Hepatic stellate cell (primary cell): ENCODE measurements around the gene IRAK2.

Source experiments
- DNase-seq: peaks from one replicate; pipeline ENCODE4 v3.0.0; 2011; ENCODE audit warnings: low spot score

Gene IRAK2

DNA sequence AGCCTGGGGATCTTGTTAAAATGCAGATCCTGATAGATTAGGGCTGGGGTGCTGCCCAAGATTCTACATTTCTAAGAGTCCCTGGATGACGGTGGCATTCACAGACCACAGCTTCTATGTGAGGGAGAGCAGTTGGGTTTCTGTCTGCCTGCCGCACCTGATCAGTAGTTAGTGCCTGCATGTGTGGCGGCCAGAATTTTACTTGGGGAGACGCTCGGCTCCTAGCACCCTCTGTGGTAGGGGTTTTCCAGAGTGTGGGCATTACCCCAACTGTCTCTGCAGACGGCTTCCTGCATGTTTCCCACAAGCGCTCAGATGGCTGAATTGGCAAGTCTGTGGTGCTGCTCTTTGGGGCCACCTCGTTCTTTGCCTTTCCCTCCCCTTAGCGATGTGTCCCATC, 119.8 kb downstream of the IRAK2 start:
- no peak for DNase-seq

DNA sequence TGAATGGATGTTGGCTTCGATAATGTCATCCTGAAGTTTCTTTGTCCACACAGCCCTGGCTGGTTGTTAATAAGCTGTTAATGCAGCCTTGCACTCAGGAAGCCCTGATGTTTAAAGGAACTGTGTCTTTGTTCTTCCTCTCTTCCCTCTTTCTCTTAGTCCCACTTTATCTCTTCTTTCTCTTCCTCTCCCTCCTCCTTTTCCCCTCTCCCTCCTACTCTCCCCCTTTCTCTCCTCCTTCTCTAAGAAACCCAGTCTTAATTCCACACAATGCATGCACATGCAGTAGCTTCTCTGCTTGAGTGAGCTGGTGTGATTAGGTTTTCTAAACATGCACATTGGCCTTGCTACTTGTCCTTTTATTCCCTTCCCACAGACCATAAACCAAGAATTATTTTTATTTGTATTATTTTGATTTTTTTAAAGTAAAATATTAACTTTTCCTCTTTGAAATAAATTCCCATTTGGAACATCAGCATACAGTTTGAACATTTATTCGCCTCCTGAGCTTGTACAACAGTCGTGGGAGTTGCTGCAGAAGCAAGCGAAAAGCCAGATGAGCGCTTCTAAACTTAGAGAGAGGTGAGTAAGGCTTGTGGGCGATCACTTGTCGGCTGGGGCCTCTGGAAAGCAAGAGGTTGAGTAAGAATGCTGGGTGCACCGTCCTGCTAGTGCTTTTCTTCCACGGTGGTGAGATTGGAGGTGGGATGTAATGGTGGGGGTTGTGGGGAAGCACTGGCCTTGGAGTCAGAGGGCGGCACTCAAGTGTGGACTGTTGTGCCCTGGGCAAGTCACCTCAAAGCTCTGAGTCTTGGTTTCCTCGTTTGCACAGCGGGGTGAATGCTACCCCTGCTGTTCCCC, 120.8 kb downstream of the IRAK2 start:
- DNase-seq = no peak

DNA sequence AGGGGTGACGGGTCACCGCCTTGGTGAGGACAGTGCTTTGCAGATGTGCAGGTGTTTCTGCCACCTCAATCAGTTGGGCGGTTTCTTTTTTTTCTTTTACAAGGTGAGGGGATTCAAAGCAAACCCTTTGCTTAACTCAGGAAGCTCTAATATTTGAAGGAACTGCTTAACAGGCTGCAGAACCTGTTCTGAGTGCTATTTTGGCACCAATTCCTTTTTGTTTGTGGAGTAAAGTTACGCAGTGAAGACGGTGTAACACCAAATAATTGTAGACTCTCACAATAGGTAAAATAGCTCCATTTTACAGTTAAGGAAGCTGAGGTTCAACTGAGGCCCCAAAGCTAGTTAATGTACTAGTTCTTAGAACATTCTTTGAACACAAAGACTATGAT, 121.4 kb downstream of the IRAK2 start:
- DNase-seq = no peak

DNA sequence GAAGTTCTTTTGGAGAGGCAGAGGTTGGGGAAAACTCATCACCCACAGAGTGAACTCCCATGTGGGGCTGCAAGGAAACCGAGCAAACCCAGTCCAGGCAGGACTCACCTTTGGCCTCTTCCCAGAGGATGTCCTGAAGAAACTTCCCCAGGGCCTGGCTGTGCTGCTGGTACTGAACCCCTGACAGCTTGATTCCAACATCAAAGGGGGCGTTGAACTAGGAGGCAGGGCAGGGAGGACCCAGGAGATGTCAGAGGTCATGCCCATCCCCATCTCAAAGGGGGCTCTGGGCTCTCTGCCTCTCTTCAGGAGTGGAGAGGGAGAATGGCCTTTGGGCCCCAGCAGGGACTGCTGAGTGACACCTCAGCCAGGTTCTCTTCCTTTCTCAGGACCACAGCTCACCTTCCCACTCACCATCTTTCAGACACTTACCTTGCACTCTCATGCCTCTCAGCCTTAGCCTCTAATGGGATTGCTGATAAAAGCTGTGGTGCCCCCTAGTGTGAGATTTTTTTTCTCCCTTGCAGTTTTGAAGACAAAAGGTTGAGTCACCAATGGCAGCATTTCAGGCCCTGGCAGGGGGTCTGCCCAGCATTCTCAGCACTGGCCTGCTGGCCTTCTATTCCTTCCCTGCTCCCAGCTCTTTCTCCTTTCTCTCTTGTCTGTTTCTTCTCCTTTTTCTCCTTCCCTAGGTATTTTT, 122.0 kb downstream of the IRAK2 start:
- DNase-seq = peak; percentile 53

DNA sequence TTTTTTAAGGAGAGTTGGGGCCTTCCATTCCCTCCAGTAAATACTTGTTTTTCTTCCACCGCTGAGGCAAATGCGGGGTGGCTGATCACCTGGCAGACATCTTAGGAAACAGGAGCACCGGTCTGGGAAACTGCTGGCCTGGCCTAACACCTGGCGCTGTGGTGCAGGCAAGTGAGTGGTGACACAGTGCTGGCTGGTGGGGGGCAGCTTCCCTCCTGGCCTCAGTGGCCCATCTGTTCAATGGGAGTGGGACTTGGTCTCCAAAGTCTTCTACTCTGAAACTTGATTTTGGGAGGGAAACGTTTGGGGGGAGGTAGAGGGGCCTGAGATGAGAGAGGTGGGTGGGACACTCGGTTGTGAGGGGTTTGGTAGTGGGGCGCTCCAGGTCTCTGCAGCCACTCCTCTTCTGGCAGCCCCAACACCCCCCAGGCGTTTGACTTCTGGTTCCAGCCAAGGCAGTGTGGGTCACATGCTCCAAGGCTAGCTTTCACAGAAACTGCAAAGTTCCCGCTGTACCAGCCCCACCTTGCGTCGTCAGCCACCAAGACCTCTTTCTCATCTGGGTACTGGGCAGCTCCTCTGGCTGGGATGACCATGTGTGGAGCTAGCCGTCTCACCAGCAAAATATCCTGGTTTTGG, 123.3 kb downstream of the IRAK2 start:
- DNase-seq = no peak

DNA sequence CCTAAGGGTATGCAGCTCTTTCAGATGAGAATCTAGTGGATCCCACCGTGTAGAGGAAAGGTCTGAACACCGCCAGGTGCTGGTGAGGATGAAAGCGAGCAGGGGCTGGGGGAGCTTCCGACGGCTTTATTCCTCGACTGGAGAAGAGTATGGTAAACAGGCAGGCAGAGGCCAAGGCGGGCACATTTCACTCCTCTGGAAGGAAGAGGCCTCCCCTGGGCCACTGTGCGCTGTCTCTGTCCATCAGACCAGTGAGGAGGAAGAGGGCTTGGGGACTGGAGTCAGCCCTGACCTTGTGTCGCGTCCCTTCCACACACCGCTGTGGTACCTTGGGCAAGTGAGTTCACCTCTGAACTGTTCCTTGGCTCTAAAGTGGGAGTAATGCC, 123.8 kb downstream of the IRAK2 start:
- no peak for DNase-seq

DNA sequence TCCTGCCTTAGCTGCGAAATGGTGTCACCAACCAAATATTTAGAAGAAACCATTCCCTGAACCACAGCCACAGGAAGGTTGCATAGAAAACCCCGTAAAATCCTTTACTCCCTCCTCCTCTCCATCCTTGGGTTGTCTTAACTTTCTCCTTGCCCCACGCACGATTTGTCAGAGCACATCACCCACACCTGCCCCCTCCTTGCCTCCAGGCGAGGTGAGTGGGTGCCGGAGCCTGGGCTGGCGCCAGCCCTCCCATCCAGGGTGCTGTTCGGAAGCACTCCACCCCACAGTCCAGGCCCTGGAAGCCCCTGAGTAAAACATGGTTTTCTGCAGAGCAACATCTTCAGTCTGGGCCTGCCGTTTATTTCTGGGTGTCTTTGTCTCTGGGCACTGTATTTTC, 124.4 kb downstream of the IRAK2 start:
- DNase-seq = no peak

DNA sequence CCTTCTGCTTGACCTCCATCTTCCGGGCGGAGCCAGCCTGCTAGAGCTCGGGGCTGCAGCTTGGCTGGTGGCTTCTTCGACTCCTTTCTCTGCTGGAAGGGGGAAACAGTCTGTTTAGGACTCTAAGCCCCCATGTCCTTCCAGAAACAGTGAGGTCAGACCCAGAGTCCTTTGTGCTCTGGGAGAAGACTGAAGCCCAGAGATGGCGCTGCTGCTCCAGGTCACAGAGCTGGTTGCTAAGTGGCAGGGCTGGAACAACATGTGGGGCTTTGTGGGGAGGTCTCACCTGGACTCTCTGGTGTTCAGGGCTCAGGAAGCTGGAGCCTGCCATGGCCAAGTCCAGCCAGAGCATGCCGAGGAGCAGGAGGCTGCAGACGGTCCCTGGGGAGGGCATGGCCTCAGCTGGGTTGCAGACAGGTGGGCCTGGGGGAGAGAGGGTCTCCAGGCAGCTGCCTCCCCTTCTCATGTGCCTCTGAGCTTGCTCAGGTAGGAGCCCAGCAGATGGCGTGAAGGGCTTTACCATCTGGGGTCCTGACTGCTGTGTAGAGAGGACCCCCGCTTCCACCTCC, 125.2 kb downstream of the IRAK2 start:
- DNase-seq = no peak

DNA sequence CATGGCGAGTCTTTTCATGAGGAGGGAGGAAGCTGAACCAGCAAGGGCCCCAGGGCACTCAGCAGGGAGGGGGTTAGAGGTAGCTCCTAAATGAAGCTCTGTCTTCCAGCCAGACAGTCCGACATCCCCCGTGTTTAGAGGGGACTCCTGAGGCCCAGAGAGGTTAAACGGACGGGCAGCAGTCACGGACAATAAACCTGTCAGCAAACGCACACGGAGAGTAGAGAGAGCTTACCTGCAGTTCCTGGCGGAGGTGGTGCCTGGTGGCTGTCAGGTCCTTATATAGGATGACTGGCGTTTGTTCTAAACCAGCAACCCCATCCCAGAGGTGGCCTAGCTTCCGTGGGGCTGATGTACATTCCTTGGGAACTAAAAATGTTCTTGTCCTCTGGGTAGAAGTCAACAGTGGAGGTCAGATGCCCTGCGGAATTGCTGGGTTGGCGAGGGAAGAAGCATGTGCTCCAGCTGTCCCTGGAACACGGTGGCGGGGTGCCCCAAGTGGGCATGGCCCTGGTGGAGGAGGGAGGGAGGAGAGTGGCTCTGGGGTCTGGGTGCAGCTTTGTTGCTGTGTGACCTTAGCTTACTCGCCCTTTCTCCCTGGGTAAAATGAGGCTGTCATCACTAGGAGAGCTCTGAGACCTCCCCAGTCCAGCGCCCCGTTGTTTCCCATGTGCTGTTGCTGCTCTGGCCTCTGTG, 125.9 kb downstream of the IRAK2 start:
- DNase-seq = no peak

DNA sequence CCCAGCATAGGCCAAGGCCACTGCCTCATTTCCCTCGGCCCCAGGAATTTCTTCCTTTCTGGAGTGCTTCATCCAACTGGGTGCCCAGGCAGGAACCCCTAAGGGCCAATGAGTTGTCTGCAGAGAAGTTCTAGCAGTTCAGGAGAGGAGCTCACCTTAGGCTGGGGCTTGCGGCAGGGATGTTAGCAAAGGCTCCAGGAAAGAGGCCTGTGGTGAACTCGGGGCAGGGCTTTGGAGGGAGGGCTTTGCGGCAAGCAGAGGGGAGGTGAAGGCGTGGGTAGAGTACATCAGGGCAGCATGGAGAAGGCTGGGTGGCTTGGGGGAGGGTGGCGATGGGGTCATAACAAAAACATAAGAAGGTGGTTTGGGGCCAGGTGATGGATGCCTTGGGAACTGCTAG, 126.9 kb downstream of the IRAK2 start:
- no peak for DNase-seq

DNA sequence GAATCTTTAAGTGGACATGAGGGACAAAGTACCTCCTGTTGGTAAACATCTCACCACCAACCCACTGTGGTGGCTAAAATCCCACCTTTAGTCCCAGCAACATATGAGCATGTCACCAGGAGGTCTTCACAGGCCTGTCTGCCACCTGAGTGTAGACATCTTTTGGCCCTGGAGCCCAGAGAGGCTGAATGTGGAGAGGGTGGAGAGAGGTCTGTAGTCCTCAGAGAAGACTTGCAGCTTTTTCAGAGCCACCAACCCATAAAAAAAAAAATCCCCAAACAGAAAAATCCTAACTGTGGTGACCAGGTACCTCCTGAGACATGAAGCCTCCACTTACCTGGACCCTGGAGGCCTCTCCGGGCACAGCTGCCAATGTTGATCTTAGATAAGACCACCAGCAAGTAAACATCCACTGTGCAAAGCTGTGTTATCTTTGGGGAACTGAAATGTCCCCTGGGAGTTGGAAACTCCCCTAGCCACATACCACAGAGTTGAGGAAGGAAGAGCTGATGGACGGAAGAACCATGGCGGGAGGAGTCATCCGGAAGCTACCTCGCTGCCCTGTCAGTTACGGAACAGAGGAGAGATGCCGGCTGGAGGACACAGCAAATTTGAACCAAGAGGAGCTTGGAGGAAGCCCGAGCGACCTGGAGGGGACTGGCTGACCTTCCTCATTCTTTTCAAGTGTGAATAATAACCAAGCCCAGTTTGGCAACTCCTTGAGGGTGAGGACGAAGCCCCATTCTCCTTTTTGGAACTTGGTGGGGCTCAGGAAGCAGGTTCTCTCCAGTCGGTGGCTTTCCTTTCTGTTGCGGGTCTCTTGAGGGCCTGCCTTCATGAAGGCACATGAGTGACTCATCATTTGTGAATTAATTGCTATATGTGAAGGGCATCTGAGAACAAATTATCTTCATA, 128.0 kb downstream of the IRAK2 start, which contains the start of gene GHRL:
Gene GHRL (minus strand): TSS at position 443 of the 915 bp plus-strand sequence. CDS start 2,767 bp downstream, outside the sequence.
- peak; percentile 23 for DNase-seq
